ENCODE measurements around the gene DST.
"Not testable (repeated sequence)": the region's sequence is repeated elsewhere in the genome, so short reads cannot be mapped to it uniquely, and the experiment has no call there.

The DST gene

DNA sequence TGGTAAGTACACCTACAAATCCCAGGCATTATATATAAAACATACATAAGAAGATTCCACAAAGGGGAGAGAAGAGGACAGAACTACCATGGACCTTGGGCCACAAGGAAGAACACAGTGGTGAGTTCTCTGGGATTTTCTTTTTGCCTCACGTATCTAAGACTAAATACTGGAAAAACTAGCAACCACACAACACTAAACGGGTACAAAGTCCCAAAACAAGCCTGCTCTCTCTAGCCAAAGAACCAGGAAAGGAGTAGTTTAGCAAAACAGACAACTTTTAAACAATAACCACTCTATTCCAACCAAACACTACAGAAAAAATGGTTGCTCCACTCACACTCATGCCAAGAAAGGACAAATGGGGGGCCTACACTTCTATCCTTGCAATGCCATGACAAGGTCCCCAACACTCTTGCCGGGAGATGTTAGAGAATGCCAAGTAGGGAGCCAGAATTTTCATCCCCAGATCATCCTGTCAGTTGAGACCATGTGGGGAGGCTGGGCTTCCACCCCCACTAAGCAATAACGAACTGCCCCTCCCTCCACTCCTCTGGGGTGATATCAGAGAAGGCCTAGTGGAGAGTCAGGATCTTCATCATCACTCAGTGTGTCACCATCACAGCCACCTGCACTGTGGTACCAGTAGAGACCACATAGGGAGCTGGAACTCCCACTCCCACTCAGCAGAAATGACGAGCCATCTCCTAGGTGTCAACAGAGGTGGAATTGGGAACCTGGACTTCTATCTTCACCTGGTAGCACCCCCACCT, 123.5 kb downstream of the DST start:
- no peak for DNase-seq (ENCODE audit: low read depth in 1 of 2, low spot score in 1 of 2)

DNA sequence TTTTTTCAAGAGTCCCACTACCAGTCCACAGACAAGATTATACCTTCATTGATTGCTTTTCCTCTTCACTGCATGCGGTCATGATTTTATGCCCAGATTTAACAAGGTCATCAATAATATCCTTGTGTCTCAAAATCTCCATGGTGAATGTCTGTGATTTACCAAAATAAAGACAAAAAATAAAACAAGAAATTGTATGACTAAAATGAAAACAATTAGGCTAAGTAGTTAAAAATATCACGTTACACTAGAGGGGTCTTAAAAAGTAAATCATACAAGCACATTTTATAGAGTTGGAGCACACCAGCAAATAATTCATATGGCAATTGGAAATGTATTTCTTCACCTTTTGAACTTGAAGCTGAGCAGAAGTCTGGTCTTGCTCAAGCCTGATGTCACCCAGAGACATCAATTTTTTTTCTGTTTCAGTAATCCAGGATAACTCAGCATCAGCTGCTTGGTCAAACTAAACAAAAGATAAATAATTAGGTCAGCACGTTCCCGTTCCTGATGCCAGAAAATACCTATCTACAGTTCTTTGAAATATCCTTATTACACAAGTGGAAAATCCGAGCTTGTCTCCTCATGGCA, 125.4 kb downstream of the DST start:
- DNase-seq (ENCODE audit: low read depth in 1 of 2, low spot score in 1 of 2) = no peak

DNA sequence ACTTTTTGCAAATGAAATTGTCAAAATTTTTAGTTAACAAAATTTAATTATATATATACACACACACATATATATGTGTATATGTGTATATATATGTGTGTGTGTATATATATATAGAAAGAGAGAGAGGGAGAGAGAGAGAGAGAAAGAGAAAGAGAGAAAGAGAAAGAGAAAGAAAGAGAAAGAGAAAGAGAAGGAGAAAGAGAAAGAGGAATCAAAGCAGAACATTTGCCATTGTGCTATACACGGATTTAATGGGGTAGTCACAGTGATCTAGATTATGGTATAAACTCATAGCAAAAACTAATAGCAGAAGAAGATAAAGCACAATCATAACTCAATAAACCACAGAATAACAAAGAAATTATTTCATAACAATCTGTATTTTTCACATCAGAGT, 126.7 kb downstream of the DST start:
- no peak for DNase-seq (ENCODE audit: low read depth in 1 of 2, low spot score in 1 of 2)

DNA sequence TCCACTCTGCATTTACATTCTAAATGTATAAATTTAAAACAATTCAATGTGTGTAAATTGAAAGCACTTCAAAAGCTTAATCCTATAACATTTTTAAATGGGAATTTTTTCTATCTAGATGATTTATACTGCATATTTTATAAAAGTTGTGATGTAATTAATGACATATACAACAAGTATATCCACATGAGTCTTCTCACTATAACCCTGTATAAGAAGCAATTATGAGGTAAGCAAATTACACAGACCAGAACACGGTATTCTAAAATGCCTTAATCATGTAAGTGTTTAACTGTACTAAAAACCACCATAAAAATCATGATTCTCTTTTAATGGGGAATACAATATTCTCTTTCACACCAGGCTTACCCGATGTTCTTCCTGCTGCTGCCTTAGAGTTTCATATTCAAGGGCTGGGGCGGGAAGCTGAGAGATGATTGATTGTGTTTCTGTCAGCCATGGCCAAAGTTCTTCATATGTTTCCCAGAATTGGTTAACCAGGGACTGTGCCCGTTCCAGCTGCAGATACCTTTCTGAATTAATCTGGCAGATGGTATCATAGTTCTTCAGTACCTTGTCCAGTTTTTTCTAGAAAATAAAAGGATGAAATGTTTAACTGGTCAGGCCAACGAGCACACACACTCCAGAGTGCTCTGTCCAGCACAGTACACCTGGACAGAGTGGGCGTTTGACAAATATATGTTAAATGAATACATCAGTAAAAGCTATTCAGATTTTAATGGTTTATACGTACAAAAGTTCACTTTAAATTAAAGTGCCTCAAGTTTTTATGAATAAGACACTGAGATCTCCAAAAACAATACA, 127.4 kb downstream of the DST start:
- no peak for DNase-seq (ENCODE audit: low read depth in 1 of 2, low spot score in 1 of 2)

DNA sequence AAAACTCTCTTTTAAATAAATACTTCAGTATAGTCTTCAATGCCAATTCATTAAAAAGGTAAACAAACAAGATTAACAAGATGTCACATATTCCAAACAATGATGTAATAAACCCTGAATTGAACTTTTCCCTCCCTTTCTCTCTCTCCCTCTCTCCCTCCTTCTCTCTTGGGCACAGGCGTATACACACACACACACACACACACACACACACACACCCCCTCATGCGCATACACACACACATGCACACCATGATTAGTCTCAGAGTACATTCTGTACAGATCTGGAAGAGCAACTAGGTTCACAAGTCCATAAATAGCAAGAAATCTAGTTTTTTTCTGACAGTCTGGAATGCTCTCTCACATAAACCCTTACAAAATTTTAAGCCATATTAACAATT, 128.3 kb downstream of the DST start:
- no peak for DNase-seq (ENCODE audit: low read depth in 1 of 2, low spot score in 1 of 2)

DNA sequence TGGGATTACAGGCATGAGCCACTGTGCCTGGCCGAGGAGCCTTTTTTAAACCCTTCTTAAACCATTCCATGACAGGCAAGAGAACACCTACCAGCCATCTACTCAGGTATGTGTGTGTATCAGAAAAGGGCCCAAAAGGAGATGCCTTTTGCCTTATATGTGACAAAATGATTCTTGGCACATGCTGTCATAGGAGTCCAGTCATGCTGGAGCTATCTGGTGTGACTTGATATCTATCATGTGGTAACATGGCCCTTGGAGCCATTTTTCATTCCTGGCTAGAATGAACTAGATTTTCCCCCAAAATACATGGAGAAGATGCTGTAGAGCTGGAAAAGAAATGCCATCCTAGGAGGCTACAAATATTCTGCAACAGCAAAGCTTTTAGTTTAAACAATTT, 129.1 kb downstream of the DST start:
- DNase-seq (ENCODE audit: low read depth in 1 of 2, low spot score in 1 of 2) = no peak

DNA sequence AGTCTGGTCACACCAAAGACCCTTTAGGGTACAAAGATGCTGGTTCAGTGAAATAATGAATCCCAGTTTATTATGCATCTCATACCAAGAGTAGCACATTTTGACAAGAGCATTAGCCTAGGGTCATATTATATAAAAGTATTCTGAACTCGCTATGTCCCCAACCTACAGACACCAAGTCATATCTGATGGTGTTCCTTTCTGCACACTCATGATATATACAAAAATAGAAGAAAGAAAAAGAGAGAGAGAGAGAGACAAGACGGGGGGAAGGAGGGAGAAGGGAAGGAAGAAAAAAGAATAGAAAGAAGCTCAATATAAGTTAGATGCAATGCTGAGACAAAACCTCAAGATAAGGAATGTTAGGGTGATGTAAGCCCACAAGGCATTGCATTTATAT, 131.1 kb downstream of the DST start:
- no peak for DNase-seq (ENCODE audit: low read depth in 1 of 2, low spot score in 1 of 2)

DNA sequence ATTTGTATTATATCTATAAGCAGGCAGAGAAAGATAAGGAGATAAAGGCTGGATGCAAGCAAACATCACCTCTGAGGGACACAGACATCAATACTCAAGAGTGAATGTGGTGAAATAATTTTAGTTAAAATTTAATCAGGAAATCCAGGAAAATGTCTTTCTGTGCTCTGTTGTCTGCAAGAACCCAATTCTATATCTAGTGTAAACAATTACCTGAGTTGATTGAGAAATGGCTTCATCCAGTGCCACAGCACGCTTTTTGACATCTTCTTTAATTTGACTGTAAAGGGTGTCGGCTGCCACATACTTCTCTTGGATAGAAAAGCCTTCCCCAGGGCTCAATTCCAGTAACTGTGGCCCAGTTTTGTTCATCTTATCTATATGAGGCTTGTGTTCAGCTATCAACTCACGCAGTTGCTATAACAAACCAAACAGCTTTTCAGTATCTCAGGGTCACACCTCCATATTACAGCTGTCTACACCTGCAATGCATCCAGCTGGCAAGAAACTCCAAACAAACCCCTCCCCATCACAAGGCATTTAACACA, 131.6 kb downstream of the DST start:
- no peak for DNase-seq (ENCODE audit: low read depth in 1 of 2, low spot score in 1 of 2)

DNA sequence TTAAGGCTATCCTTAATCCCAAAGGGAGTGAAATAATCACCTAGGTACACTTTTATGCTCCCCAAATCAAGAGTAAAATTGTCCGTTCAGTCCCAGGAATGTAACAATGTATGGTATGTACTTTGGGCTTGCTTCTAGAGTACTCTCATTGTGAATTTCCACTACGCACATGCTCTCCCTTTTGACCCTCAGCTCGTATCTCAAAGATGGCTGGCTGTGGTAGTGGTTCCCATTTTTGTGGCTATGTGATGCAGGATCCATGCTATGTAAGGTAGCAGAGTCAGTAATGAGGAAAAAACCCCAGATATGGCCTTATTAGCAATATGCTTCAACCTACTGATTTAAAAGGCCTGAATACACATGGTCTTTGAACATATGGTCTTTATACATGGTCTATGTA, 133.7 kb downstream of the DST start:
- no peak for DNase-seq (ENCODE audit: low read depth in 1 of 2, low spot score in 1 of 2)

DNA sequence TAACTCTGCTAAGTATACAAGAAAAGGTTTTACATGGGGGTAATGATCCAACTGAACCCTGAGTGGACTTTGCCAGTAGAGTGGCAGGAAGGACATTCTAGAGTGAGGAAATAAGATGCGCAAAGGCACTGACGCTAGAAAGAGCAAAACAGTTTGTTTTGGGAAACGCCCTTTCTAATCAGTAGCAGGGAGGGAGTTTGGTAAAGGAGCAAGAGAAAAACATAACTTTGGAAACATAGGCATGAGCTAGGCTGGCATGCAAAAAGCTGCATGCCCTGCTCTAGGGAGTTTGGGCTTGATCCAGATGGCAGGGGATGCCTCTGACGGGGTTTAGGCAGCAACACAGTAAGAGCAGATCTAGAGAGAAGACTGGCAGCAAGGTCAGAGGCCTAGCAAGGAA, 135.2 kb downstream of the DST start:
- DNase-seq (ENCODE audit: low read depth in 1 of 2, low spot score in 1 of 2) = no peak

DNA sequence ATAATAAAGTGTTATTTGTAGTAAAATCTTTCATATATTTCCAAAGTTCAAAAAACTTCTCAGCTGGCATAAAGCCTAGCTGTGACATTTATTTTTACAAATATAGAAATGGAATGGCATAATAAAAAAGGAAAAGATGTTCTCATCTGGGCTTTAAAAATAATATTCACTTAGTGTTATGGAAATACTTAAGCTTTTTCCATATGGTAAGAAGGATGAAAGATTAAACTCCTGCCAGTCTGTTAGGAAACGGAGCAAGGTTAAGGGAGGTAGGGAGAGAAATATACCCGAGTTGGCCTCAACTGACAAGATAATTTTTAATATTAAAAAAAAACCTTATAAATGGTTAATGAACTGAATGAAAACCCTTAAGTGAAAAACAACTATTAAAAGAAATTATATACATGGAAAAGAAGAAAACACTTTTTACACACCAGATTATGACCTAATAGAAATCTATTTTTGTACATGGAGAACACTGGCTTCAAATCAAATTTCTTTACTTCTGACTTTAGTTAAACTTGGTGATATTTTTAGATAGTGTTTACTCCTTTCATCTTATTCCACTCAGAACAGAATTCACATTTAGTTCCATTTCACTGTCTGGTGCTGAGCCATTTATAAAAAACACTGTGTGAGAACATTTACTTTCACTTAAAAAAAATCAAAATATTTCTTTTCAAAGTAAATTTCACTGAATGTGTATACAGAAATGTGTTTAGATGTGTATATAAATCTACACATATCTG, 137.0 kb downstream of the DST start:
- no peak for DNase-seq (ENCODE audit: low read depth in 1 of 2, low spot score in 1 of 2)

DNA sequence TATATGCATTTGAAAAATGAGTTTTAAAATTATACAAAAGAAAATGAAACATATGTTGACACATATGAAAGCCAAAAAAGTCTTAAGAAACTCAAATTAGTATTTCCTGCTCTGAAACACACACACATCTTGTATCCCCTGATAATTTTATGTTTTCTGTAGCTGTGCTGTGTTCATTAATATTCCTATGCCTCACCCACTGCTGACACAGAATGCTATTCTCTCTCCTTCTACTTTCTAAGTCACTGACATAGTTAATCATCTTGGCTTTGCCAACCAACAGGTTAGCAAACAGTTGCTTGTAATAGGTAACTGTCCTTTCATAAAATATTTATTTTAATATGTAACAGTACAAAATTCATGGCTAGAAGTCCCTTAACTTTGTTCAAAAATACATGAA, 140.7 kb downstream of the DST start:
- no peak for DNase-seq (ENCODE audit: low read depth in 1 of 2, low spot score in 1 of 2)

DNA sequence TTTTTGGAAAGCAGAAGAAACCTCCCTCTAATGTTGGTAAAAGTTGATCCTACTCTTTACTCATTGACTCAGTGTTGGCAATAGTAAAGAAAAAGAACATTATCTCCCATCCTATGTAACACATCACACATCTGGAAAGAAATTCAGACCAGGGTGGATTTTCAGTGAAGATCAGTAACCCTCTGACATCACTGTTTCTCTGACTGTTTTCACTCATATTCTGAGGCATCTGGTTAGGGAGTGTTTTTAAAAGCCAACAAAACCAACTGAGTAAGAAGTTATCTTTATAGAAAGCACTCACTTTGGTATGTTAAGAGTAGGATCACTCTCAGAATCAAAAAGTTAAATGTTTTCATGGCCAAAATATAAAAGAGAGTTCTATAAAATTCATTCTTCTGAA, 143.6 kb downstream of the DST start:
- DNase-seq (ENCODE audit: low read depth in 1 of 2, low spot score in 1 of 2) = no peak

DNA sequence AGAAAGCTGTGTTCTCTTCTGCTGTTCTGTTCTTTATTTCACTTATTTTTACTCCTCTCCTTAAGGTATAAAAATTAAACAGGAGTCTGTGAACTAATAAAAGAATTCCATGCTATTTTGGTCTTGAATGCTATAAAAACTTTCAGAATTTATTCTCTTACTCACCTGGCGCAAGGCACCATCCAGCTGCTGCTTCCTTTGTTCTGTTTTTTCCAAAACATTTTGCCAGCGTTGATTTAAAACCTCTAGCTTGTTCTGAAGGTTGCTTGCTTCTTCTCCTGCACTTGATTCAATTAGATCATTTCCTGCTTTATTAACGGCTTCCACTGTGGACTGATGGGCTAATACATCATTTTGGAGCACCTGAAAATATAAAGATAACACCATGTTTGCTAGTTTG, 145.0 kb downstream of the DST start:
- no peak for DNase-seq (ENCODE audit: low read depth in 1 of 2, low spot score in 1 of 2)

DNA sequence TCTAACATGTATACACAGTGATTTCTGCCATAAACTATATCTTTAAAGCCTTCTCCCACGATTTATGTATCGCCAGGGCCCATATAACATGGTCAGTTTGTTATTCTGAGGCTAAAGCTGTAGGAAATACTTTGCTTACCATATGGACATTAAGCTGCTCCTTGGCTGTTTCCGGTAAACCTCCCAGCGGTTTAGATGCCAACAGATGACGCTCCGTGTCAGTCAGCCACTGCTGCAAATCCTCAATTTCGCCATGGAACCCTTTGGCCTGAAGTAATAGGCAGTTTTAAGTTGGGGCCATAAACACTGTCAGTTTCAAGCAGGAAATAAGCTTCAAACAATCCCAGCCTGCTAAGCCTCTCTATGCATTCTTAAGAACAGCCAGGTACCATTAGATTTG, 145.4 kb downstream of the DST start:
- no peak for DNase-seq (ENCODE audit: low read depth in 1 of 2, low spot score in 1 of 2)

DNA sequence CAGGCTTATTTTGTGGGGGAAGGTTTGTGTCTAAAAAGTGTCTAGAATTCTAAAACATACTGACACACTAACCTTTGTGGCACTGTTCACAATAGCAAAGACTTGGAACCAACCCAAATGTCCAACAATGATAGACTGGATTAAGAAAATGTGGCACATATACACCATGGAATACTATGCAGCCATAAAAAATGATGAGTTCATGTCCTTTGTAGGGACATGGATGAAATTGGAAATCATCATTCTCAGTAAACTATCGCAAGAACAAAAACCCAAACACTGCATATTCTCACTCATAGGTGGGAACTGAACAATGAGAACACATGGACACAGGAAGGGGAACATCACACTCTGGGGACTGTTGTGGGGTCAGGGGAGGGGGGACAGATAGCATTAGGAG, 146.0 kb downstream of the DST start:
- not testable (repeated sequence) for DNase-seq (ENCODE audit: low read depth in 1 of 2, low spot score in 1 of 2)

DNA sequence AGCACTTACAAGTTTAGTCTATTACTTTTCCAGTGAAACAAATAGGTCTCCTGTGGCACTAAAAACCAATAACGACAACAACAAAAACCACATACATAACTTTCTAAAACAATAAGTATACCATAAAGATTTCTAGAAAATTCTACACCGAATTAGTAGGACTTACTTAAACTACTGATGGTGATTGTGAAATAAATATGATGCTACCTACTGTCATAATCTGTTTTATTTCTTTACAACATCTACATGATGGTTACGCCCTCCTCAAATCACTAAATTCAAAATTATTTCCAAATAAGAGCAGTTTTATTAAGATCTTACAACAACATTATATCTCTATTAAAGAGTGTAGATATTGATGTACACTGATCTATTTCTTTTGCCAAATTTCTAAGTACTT, 147.0 kb downstream of the DST start:
- no peak for DNase-seq (ENCODE audit: low read depth in 1 of 2, low spot score in 1 of 2)

DNA sequence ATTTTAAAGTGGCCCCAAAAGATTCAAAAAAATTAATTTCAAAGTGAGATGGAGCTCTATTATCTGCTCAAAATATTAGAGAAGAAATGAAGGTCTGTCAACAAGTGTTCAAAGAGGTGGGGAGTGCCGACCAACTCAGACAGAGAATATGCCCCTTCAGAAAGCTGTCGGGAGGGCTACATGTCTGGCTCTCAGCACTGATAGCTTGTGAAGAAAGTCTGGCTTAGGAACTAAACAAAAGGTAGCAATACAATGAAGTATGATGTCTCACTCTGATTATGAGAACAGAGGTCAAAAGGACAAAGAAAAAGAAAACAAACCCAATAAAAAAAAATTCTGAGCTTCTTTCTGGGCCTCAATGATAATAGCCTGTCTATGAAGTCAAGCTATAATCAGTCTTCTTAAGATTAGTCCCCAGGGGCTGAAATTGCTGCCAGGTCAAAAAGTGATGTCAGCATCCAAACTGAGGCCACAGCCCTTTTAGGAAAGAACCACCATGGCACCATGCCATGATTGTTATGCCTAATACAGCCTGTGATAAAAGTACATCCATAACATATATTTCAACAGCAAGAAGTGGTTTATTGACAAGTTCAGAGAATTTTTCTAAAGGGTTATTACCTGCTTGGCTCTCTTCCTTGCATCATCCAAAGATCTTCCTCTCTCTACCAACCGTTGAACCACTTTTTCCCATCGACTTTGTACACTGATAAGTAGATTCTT, 150.9 kb downstream of the DST start:
- DNase-seq (ENCODE audit: low read depth in 1 of 2, low spot score in 1 of 2) = no peak

DNA sequence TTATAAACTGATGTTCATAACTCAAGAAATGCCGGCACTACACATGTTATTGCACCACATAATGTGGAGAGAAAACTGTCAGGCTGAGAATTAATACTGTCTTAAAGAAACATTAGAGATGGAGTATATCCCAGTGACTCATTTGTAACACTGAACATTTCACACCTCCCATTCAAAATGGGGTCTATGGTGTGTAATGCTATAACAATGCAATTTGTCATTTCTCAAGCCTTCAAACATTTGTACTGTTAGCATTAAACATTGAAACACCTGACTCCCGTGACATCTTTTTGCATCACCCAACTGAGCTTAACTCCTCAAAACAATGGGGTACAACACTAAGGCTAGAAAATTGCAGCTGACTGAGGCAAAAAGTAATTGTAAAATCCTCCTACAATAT, 151.7 kb downstream of the DST start:
- no peak for DNase-seq (ENCODE audit: low read depth in 1 of 2, low spot score in 1 of 2)

DNA sequence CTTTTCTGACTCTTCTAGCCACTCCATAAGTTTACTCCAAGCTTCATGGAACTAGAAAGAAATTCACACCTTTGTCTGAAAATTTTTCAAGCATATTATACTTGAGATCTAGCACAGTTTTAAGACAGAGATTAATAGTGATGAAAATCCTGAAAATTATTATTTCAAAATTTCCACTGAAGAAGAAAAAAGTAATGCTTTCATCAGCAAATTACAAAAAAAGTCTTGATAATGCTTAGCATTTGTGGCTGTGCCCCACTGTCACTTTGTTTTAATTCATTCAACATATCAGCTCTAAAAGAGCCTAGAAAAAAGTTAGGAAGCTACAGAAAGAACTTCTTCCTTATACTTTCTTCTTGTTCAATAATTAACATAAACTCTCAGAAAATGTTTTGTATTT, 153.1 kb downstream of the DST start:
- DNase-seq (ENCODE audit: low read depth in 1 of 2, low spot score in 1 of 2) = no peak

DNA sequence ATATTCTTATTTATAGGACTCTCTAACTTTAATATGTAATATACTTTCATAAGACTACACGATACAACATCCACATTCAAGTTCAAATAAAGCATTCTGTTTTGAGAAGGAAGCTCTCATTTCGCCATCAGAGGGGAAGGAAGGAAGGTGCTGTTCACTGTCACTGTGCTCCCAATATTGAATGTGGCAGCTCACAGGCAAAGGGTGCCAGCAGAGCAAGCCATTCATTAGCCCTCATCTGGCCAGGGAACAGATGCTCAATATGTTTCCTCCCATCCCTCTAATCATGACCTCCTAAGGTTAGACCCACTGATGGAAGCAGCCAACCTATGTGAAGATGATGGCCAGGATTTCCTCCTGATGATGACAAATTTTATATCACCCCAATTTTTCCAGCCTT, 154.4 kb downstream of the DST start:
- DNase-seq (ENCODE audit: low read depth in 1 of 2, low spot score in 1 of 2) = no peak
